HL-60 (cell line): ENCODE measurements around the gene MYCL.

Experiments used
- CTCF ChIP-seq: IDR thresholded peaks from one replicate; pipeline ENCODE4 v1.5.1; 2011; ENCODE audit warnings: low read length, control low read depth, inconsistent platforms; ENCODE audit not compliant: insufficient read depth
- GABPA ChIP-seq: IDR thresholded peaks from 2 replicates; pipeline ENCODE4 v1.6.1; 2012; ENCODE audit warnings: low read depth
- POLR2AphosphoS5 ChIP-seq: IDR thresholded peaks from 2 replicates; pipeline ENCODE4 v1.6.1; 2012; ENCODE audit warnings: low read depth
- REST ChIP-seq: IDR thresholded peaks from 2 replicates; pipeline ENCODE4 v1.6.1; 2012; ENCODE audit warnings: low read depth; ENCODE audit not compliant: insufficient replicate concordance

GRCh38 chr1:39865762-39866161, 36.0 kb downstream of the MYCL start:
- TF ChIP-seq CTCF (no peak), POLR2AphosphoS5 (no peak), GABPA (no peak), REST (no peak)
